ENCODE measurements around the gene CHST15.
"Not testable (repeated sequence)": the region's sequence is repeated elsewhere in the genome, so short reads cannot be mapped to it uniquely, and the experiment has no call there.

Gene CHST15

DNA sequence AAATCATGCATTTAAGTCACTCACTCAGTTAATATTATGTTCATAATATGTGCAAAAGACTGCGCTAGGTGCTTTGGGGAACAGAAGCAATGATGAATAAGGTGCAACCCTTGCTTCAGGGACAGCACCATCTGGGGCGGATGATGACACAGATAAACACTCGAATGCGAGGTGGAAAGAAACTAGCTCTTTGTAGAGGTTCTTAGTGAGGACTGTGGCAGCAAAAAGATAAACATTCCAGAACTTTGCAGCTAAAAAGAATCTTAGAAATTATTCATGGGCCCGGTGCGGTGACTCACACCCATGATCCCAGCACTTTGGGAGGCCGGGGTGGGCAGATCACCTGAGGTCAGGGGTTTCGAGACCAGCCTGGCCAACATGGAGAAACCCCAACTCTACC lies 29.8 kb upstream of the CHST15 start:
- no peak for DNase-seq

- no peak for DNase-seq
Measured at GRCh38 chr10:124122211-124122610, 28.8 kb upstream of the CHST15 start.

DNA sequence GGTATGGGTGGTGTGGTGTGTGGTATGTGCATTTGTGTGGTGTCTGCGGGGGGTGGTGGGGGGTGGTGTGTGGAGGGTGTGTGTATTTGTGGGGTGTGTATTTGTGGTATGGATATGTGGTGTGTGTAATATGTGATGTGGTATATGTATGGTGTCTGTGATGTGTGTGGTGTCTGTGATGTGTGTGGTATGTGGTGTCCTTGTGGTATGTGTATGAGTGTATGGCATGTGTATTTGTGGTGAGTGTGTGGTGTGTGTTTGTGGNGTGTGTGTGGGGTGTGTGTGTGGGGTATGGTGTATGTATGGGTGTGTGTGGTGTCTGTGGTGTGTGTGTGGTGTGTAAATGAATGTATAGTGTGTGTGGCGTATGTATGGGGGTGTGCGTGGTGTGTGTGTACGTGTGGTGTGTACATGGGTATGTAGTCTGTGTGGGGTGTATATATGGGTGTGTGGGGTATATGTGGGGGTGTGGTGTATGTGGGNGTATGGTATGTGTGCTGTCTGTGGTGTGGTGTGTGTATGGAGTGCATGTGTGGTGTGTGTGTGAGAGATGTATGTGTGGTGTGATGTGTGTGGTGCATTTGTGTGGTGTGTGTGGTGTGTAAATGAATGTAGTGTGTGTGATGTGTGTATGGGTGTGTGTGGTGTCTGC lies 27.1 kb upstream of the CHST15 start:
- DNase-seq: no peak

- no peak for DNase-seq
Measured at GRCh38 chr10:124119946-124120345, 26.5 kb upstream of the CHST15 start.

- DNase-seq: no peak
Measured at GRCh38 chr10:124119216-124119615, 25.8 kb upstream of the CHST15 start.

DNA sequence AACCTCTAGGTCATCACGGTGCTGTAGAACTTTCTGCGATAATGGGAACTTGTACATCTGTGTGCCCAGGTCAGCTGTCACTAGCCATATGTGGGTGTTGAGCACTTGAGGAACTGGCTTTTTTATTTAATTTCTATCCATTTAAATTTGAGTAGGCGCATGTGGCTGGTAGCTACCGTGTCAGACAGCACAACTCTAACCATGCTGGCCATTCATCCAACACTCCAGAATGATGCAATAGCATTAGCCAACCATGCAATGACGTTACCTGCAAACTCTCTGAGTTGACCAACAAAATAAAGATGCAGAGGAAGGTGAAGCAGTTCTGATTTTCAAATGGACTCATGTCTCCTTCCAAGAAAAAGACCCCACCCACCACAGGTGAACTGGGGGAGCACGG lies 24.4 kb upstream of the CHST15 start:
- DNase-seq: no peak

GRCh38 chr10:124117511-124117785 lies 24.1 kb upstream of the CHST15 start:
- no peak for DNase-seq

DNA sequence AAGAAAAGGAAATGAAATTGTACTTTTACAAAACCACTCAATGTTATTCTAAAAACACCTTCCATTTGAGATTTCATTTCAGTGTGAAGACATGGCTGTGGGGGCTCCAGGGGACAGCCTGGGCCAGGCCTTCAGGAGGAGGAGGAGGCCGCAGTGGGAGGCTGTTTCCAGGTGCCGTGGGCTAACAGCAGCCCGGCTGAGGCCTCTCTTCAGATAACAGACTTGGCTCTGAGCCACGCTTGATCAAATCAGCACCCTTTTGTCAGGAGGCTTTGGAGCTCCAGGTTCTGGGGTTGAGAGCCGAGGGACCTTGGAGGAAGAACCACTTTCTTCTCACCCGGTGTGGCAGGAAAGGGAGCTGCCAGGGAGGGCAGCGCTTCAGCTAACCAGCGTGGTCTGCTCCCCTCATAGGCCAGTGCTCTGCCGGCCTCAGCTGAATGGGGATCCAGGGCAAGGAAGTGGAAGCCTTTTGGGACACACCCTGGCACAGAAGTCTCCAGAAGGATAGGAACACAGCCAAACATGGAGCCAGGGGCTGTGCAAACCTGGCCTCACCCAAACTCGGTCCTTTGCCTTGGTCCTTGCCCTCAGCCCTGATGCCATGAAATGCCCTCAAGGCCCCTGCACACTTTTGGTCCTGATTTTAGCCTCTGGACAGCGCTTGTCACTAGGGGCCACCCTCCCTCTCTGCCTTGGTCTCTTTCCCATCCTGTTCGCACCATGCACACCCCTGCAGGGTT lies 23.5 kb upstream of the CHST15 start:
- DNase-seq: peak; percentile 20

DNA sequence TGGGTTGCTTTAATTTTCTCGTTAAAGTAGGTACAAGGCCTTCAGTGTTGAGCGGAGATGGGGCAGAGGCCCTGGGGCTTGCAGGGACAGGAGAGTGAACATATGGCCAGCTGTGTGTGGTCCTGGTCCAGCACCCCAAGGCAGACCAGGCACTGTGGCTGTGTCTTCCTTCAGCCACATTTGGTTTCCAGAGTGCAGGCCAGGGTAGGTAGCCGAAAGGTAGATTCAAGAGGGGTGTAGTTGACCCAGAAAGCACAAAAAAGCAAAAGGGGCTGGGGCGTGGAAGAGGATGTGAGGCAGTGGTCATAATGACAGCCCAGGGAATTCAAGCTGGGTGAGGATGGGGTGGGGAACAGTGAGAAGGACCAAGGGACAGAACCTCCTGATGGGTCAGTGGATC lies 21.3 kb upstream of the CHST15 start:
- no peak for DNase-seq

GRCh38 chr10:124112891-124113580 lies 19.6 kb upstream of the CHST15 start:
- no peak for DNase-seq

DNA sequence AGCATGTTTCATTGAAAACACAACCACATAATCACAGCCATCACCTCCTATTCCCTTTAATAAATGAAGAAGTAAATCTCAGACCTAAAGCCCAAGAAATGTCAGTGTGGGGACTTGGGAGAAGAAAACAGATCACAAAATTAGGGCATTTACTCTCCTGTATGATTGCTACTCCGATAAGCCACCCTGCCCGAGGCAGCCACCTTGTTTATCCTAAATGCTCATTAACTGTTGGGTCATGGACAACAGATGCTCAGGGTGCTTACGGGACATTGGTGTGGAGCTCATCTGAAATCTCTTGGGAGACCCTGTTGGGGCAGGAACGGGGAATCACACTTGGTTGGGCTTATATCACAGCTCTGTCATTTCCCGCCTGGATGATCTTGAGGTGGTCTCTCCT lies 17.5 kb upstream of the CHST15 start:
- DNase-seq: no peak

DNA sequence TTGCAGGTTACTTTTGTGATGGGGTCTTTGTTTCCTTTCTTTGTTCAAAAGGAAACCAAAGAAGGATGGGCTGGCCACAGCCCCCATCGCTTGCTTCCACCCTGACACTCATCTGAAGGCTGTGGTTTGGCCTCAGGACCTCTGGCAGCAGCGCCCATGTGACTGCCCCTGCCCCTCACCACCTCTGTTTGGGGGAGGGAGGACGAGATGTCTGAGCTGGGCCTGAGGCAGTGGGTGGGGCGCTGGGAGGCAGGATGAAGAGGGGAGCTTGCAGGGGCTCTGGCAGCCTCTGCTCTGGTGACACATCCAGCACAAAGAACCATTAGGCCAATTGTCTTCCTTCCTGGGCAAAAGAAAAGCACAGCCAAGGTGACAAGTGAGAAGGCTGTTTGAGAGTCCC lies 15.9 kb upstream of the CHST15 start:
- no peak for DNase-seq

DNA sequence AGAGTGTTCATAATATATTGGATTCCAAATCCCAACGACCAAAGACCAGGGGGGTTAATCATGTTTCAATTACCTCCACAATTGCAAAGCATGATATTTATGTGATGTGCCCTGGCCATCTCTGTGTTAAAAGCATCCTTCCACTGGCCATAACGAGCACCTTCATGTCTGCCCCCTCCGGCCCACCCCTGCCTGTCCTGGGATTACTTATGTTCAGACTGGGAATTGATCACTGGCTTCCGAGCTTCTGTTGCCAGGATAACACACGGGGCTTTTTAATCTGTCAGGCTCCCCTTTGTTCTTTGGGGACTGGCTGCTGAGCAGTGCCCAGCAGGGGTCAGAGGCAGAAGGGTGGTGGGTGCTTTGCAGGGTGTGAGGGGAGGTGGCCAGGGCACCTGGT lies 13.7 kb upstream of the CHST15 start:
- DNase-seq: no peak

DNA sequence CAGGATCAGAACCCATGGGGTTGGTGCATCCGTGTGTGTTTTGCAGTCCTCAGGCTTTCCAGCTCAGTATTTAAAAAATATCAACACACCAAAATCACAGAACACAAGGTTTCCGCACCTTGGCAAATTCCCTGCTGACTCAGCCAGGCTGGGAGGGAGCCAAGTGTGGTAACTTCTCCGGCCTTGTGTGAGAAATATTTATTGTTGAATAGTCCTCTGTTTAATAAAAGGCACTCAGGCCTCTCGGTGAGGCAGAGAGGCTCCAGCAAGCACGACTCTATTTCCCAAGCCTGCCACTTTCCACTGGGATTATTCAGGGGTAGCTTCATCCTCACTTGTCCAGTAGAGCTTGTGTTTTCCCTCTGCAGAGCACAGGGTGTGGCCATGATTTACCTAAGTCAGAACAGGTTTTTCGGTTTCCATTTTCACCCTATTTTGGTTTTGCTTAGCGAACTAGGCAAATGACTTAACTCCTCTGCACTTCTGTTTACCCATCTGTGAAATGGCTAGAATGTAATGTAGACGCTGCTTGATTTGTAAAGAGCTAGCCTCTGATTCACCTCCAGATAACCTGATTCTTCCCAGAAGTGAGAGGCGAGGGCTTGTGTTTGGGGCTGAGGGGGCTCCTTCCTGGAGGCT lies 13.0 kb upstream of the CHST15 start:
- no peak for DNase-seq

GRCh38 chr10:124105594-124105993 lies 12.2 kb upstream of the CHST15 start:
- no peak for DNase-seq

GRCh38 chr10:124105045-124105444 lies 11.6 kb upstream of the CHST15 start:
- DNase-seq: no peak

DNA sequence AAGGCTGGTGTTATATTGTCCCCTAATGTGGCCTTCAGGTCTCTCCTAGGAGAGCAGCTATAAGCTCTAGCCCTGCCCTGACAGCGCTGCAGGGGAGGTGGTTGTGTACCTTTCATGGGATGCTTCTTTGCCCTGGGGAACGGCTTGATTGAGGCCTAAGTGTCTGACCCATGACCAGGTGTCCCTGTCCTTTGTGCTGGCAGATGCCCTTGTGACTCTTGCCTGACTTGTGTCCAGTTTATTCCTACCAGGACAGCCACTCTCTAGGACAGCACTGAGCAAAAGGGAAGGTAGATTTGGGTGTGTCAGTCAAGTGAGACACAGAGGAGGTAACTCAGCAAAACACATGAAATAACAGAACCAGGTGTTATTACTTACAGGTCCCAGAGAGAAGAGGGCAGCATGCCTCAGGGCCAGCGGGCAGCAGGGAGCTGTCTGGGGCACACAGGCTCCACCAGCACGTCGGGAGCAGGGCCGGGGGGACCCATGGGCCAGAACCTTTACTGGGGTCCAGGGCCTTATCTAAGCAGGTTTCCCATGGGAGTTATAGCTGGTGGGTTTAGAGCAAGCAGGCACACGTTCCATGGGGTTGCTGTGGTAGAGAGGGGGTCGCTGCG lies 10.7 kb upstream of the CHST15 start:
- DNase-seq: no peak

DNA sequence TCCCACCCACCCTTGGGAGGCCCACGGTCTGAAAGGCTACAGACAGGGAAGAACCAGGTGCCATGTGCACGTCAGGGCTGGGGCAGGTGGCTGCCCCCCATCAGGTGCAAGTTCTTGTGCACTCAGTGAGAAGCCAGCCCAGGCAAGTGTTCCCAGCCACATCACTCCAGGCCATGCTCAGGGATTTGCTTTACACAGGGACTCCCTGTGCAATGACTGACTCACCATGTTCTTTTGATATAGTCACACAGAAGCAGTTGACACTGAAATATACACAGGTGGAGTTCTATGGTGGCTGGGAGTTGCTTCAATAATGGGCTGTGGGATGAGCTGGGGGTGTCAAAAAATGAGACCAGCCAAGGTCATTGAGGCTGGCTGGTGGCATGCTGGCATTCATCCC lies 8.0 kb upstream of the CHST15 start:
- no peak for DNase-seq

DNA sequence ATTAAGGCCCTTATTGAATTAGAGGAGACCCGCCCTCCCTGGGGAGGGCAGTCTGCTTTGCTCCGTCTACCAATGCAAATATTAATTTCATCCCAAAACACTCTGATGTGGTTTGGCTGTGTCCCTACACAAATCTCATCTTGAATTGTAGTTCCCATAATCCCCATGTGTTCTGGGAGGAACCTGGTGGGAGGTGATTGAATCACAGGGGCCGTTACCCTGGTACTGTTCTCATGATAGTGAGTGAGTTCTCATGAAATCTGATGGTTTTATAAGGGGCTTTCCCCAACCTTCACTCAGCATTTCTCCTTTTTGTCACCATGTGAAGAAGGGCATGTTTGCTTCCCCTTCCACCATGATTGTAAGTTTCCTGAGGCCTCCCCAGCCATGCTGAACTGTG lies 7.3 kb upstream of the CHST15 start:
- not testable (repeated sequence) for DNase-seq

DNA sequence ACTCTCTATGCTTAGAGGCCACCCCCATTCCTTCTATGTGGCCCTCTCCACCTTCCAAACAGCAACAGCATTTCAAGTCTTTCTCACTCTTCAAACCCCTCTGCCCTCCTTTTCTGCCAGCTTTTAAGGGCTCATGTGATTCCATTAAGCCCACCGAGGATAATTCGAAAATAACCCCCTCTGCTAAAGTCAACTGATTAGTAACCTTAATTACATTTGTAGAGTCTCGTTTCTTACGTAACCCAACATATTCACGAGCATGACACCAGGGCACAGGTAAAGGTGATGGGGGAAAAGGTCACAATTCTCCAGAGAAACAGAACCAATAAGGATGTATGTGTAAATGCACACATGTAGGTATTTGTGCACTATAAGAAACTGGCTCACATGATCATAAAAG lies 6.7 kb upstream of the CHST15 start:
- DNase-seq: no peak

GRCh38 chr10:124099604-124100003 lies 6.2 kb upstream of the CHST15 start:
- no peak for DNase-seq

DNA sequence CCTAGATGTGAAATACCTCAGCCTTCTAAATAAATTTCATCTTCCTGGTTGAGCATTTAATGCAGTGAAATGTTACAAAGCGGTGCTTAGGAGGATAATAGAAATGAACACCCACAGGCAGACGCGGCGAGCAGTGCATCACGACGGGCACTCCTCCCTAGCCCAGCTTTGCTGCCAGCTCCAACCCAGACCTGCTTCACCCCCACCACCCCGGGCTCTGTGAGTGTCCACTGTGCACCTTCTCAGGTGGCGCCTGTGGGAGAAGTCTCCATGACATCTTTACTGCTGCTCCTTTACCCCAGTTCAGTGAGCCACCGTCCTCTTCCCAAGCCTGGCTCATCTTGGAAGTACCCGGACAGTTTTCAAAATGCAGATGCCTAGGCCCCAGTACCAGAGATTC lies 5.2 kb upstream of the CHST15 start:
- DNase-seq: no peak

- no peak for DNase-seq
Measured at GRCh38 chr10:124097883-124098282, 4.5 kb upstream of the CHST15 start.

- DNase-seq: no peak
Measured at GRCh38 chr10:124096494-124096893, 3.1 kb upstream of the CHST15 start.

Data from NCI-H1105 treated with DMSO at 0.1 percent for 48 hours (cell line).